ENCODE data around the gene COL13A1.

Gene COL13A1

DNA sequence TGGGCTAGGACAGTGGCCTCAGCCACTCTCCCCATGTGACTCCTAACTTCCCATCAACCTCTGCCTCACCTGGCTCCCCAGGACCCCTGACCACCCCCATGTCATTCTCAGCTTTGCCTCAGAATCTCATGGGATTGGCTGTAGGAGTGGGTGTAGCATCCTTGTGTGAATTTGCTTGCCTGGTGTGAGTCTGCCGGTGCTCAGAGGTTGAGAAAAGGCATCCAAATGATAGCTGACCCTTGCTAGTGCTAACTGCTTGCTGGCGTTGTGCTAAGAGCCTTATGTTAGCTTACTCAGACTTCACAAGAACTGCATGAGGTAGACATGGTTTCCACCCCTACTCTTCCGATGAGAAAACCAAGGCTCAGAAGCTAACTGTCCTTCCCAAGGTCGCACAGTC, 74.2 kb downstream of the COL13A1 start:
- Histone ChIP-seq H3K27ac (no peak overlapping the region), H3K4me2 (ENCODE audit: low read length) (no peak overlapping the region), H3K79me2 (no peaks in the 10 kb centered on the region), H3K9me3 (ENCODE audit: control insufficient read depth, low read length) (no peaks in the 10 kb centered on the region), H3K4me1 (no peaks in the 10 kb centered on the region), H3K36me3 (ENCODE audit: control insufficient read depth, insufficient read depth, low read length) (no peaks in the 10 kb centered on the region), H3K27me3 (ENCODE audit: control insufficient read depth, insufficient read depth, low read length) (no peaks in the 10 kb centered on the region), H3K9ac (no peak overlapping the region), H2AFZ (no peak overlapping the region), H3K4me3 (ENCODE audit: low read depth, low read length) (no peak overlapping the region)
- TF ChIP-seq, protein P1, sequence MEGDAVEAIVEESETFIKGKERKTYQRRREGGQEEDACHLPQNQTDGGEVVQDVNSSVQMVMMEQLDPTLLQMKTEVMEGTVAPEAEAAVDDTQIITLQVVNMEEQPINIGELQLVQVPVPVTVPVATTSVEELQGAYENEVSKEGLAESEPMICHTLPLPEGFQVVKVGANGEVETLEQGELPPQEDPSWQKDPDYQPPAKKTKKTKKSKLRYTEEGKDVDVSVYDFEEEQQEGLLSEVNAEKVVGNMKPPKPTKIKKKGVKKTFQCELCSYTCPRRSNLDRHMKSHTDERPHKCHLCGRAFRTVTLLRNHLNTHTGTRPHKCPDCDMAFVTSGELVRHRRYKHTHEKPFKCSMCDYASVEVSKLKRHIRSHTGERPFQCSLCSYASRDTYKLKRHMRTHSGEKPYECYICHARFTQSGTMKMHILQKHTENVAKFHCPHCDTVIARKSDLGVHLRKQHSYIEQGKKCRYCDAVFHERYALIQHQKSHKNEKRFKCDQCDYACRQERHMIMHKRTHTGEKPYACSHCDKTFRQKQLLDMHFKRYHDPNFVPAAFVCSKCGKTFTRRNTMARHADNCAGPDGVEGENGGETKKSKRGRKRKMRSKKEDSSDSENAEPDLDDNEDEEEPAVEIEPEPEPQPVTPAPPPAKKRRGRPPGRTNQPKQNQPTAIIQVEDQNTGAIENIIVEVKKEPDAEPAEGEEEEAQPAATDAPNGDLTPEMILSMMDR (IDR thresholded peaks at IDR 0.05) = no peak

DNA sequence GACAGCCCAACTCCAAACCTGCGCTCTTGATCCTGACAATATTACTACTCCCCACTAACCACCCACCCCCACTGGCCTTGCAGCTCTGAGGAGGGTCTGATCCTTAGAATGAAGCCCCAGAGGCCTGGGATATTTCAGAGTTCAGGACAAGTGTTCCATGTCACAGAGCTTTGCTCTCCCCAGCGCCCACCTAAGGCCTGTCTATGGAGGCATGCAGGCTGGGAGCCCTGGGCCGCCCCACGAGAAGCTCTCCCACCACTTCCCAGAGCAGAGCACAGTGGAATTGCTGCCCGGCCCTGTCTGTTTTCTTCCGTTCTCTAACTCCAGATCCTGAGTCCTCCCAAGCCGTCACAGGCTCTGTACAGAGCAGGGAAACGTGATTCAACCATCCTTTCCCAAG, 74.6 kb downstream of the COL13A1 start:
- H3K27ac ChIP-seq = no peak overlapping the region
- H3K79me2 ChIP-seq = no peaks in the 10 kb centered on the region
- no peak overlapping the region for H3K4me2 ChIP-seq (ENCODE audit: low read length)
- no peak overlapping the region for H3K9ac ChIP-seq
- H3K27me3 ChIP-seq (ENCODE audit: control insufficient read depth, insufficient read depth, low read length) = no peaks in the 10 kb centered on the region
- H2AFZ ChIP-seq = no peak overlapping the region
- H3K36me3 ChIP-seq (ENCODE audit: control insufficient read depth, insufficient read depth, low read length) = no peaks in the 10 kb centered on the region
- TF ChIP-seq, protein P1 (IDR thresholded peaks at IDR 0.05) = no peak
- H3K4me1 ChIP-seq = no peaks in the 10 kb centered on the region
- no peaks in the 10 kb centered on the region for H3K9me3 ChIP-seq (ENCODE audit: control insufficient read depth, low read length)
- no peak overlapping the region for H3K4me3 ChIP-seq (ENCODE audit: low read depth, low read length)

DNA sequence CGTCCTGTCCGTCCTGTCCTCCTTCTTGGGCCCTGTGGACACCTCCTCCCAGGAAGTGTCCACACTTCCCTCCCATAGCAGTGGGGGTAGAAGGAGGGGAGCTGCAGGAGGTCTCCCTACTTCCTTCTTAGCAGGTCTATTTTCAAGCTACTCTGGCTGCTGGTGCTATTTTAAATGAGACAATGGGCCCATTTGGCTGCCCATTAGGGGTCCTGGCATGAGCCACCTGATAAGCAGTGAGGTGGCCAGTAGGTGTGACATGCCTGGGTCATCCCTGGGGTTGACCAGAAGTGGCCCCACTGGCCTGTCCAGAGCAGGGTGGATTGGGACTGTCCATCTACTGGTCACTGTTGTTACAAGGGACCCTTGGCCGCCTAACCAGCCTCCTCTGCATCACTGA, 75.2 kb downstream of the COL13A1 start:
- Histone ChIP-seq H3K79me2 (no peaks in the 10 kb centered on the region), H3K9ac (no peak overlapping the region), H3K27me3 (ENCODE audit: control insufficient read depth, insufficient read depth, low read length) (no peaks in the 10 kb centered on the region), H3K4me2 (ENCODE audit: low read length) (no peak overlapping the region), H2AFZ (no peak overlapping the region), H3K9me3 (ENCODE audit: control insufficient read depth, low read length) (no peaks in the 10 kb centered on the region), H3K36me3 (ENCODE audit: control insufficient read depth, insufficient read depth, low read length) (no peaks in the 10 kb centered on the region), H3K27ac (no peak overlapping the region), H3K4me3 (ENCODE audit: low read depth, low read length) (no peak overlapping the region), H3K4me1 (no peaks in the 10 kb centered on the region)
- TF ChIP-seq, protein P1 (IDR thresholded peaks at IDR 0.05) = no peak

DNA sequence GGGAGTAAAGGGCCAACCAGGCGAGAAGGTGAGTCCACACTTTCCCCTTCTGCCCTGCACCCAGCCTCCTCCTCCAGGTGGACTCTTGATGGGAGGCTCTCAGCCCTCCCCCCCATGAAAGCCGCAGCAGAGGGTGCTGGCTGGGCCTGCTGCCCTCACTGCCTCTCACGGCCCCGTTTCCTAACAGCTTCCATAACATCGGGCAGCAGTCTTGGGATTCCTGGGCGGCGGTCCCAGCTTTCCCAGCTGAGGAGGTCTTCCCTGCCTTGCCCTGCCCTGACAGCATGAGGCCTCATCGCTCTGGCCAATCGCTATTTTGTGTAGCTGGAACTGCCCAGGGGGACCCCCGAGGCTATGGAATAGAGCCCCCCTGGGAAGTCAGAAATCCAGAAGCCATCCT, 76.3 kb downstream of the COL13A1 start:
- Histone ChIP-seq H3K9me3 (ENCODE audit: control insufficient read depth, low read length) (no peaks in the 10 kb centered on the region), H2AFZ (no peak overlapping the region), H3K9ac (no peak overlapping the region), H3K4me1 (no peaks in the 10 kb centered on the region), H3K27me3 (ENCODE audit: control insufficient read depth, insufficient read depth, low read length) (no peaks in the 10 kb centered on the region), H3K79me2 (no peaks in the 10 kb centered on the region), H3K36me3 (ENCODE audit: control insufficient read depth, insufficient read depth, low read length) (no peaks in the 10 kb centered on the region), H3K4me2 (ENCODE audit: low read length) (no peak overlapping the region), H3K4me3 (ENCODE audit: low read depth, low read length) (no peak overlapping the region), H3K27ac (no peak overlapping the region)
- TF ChIP-seq, protein P1 (IDR thresholded peaks at IDR 0.05) = no peak

DNA sequence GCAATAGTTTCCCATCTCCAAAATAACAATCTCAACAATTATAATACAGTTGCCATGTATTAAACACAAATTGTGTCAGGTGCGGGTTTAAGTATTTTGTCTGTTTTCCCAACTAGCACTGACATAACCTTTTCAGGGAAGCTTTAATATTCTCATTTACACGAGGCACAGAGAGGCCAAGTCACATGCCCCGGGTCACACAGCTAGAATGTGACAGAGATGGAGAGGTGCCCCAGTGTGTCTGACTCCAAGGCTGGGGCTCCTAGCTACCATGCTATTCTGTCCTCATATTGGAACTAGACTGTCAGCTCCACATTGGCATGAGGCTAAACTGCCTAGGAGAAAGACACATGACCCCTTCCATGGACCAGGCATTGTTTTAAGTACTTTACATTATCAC, 77.2 kb downstream of the COL13A1 start:
- no peak overlapping the region for H2AFZ ChIP-seq
- TF ChIP-seq, protein P1 (IDR thresholded peaks at IDR 0.05) = no peak
- H3K36me3 ChIP-seq (ENCODE audit: control insufficient read depth, insufficient read depth, low read length) = no peaks in the 10 kb centered on the region
- H3K4me1 ChIP-seq = no peaks in the 10 kb centered on the region
- H3K27me3 ChIP-seq (ENCODE audit: control insufficient read depth, insufficient read depth, low read length) = no peaks in the 10 kb centered on the region
- no peak overlapping the region for H3K27ac ChIP-seq
- H3K4me3 ChIP-seq (ENCODE audit: low read depth, low read length) = no peak overlapping the region
- no peak overlapping the region for H3K9ac ChIP-seq
- H3K4me2 ChIP-seq (ENCODE audit: low read length) = no peak overlapping the region
- H3K9me3 ChIP-seq (ENCODE audit: control insufficient read depth, low read length) = no peaks in the 10 kb centered on the region
- H3K79me2 ChIP-seq = no peaks in the 10 kb centered on the region
